Muscle layer of colon (tissue), 2 donors: Measurements from ENCODE around the gene VPS8.

Experiments used
- H3K27ac ChIP-seq: one replicate; pipeline ENCODE4 v1.7.0; 2013; ENCODE audit warnings: low read depth, mild to moderate bottlenecking, low read length, moderate library complexity
- H3K27me3 ChIP-seq, 2 donors: one replicate each; pipeline ENCODE4 v1.7.0; 2013; ENCODE audit warnings: low read length in 2 of 2, mild to moderate bottlenecking in 2 of 2; ENCODE audit not compliant: insufficient read depth in 2 of 2, control insufficient read depth in 1 of 2
- H3K36me3 ChIP-seq: one replicate; pipeline ENCODE4 v1.7.0; 2013; ENCODE audit warnings: mild to moderate bottlenecking, low read length; ENCODE audit not compliant: insufficient read depth
- H3K4me1 ChIP-seq: one replicate; pipeline ENCODE4 v1.7.0; 2013; ENCODE audit warnings: mild to moderate bottlenecking, low read length; ENCODE audit not compliant: insufficient read depth
- H3K4me3 ChIP-seq, 2 donors: one replicate each; pipeline ENCODE4 v1.7.0; 2013; ENCODE audit warnings: low read length in 2 of 2, low read depth in 1 of 2, mild to moderate bottlenecking in 1 of 2, moderate library complexity in 1 of 2
- H3K9ac ChIP-seq: one replicate; pipeline ENCODE4 v1.7.0; 2013; ENCODE audit warnings: low read length
- H3K9me3 ChIP-seq: one replicate; pipeline ENCODE4 v1.7.0; 2013; ENCODE audit warnings: mild to moderate bottlenecking, low read length
- donor health status: abdominal sarcoma.
- donor health status: Adenocarcinoma of cecum.

VPS8 gene

DNA sequence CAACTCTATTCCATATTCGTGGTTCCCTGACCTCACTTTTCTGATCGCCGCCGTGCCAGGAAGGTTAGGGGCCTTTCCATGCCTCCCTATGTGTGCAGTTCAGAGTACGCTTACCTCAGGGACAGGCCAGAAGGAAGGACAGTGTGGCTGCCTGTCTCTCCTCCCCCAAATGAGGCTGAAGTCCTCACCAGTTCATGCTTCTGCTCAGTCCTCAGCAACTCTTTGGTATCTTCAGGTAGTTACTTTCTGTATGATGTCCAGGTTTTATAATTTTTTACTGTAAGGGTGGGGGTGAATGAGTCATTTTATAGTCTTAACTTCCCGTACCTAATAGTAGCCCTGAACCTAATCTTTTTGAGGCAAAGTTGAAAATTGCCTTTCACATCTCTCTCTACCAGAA is 98.7 kb downstream of the VPS8 start:
- Histone ChIP-seq H3K4me3 (no peak overlapping the region), H3K27me3 (no peaks in the 10 kb centered on the region), H3K9me3 (no peaks in the 10 kb centered on the region), H3K9ac (no peak overlapping the region), H3K36me3 (no peaks in the 10 kb centered on the region), H3K27ac (no peak overlapping the region), H3K4me1 (peaks cover 15% of the 10 kb centered on the region)

DNA sequence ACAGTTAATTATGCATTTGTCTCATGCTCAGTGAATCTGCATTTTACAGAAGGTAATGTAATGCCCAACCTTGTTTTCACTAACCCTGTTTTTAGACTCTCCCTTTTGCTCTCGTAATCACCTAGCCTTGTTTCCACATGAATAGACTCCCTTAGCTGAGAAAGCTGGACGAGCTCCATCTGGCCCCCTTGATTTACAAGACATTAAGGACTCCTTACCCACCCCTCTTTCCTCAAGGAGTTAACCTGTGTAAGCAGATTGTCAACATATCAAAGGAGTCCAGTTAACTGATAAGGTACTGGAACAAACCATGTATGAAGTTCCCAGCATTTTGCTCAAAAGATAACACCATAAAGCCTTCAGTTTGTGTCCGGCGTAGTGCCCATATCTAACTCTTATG is 99.6 kb downstream of the VPS8 start:
- H3K9ac ChIP-seq, result no peak overlapping the region
- no peaks in the 10 kb centered on the region for H3K36me3 ChIP-seq
- no peak overlapping the region for H3K27ac ChIP-seq
- peaks cover 15% of the 10 kb centered on the region for H3K4me1 ChIP-seq
- H3K27me3 ChIP-seq, result no peaks in the 10 kb centered on the region
- H3K9me3 ChIP-seq, result no peaks in the 10 kb centered on the region
- no peak overlapping the region for H3K4me3 ChIP-seq

DNA sequence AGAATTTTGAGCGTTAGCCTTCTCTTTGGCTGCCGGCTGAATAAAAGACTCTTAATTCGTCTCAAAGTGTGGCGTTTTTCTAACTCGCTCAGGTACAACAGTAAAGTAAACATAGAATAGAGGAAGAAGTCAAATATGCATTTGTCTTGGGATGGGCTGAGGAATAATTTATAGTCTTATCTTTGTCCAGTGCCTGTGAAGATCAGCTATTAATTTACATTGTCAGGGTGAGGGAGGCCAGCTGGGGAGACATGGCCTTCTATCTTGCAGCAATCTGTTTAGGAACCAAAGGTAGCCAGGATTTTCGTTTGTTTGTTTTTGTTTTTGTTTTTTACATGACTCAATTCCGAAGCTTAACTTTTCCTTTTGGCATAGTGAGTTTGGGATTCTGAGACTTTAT is 100.2 kb downstream of the VPS8 start:
- H3K4me3 ChIP-seq, result no peak overlapping the region

DNA sequence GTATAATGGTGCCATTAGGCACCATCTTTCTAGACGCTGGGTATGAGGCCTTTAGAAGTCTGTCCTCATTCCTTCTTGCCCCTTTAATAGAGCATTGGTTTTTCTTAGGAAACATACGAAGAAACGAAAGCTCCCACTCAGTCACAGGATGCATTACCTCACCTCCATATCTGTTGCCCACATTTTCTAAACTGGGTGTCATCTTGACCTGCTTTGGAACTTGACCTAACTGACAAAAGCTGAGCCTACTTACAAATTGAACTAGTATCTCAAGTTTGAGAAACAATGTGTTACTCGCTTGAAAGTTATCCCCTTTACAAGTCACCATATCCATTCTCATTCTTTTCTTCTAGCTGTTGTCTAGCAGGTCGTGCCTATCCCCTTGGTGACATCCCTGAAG is 102.7 kb downstream of the VPS8 start:
- Histone ChIP-seq H3K4me3 (no peak overlapping the region), H3K27me3 (no peaks in the 10 kb centered on the region), H3K9me3 (no peaks in the 10 kb centered on the region), H3K36me3 (peaks cover 13% of the 10 kb centered on the region), H3K9ac (no peak overlapping the region), H3K27ac (no peak overlapping the region), H3K4me1 (no peaks in the 10 kb centered on the region)

More for the DNA sequence above, 100.2 kb downstream of the VPS8 start:
- H3K9ac ChIP-seq, result no peak overlapping the region
- H3K36me3 ChIP-seq, result peaks cover 4% of the 10 kb centered on the region
- H3K27ac ChIP-seq, result no peak overlapping the region
- H3K9me3 ChIP-seq, result no peaks in the 10 kb centered on the region
- no peaks in the 10 kb centered on the region for H3K27me3 ChIP-seq
- peaks cover 15% of the 10 kb centered on the region for H3K4me1 ChIP-seq

DNA sequence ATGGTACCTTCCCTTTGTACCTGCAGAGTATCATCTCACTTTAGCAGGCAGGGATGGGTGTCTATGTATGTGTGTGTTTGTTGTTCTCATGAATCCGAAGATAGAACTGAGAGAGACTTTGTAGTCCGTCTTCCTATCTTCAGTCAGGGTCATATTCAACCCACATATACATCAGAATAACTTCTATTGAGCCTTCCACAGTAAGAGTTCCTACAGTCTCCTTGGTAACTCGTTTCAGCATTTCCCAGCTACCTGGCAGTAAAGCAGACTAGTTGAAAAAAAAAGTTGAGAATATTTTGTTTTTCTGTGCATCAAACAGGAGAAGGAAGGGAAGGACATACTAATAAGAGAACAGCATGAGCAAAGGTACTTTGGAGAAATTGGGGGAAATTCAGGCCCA is 106.8 kb downstream of the VPS8 start:
- no peak overlapping the region for H3K9ac ChIP-seq
- peaks cover 23% of the 10 kb centered on the region for H3K36me3 ChIP-seq
- no peak overlapping the region for H3K27ac ChIP-seq
- no peak overlapping the region for H3K4me3 ChIP-seq
- no peaks in the 10 kb centered on the region for H3K4me1 ChIP-seq
- H3K9me3 ChIP-seq, result no peaks in the 10 kb centered on the region
- H3K27me3 ChIP-seq, result no peaks in the 10 kb centered on the region

DNA sequence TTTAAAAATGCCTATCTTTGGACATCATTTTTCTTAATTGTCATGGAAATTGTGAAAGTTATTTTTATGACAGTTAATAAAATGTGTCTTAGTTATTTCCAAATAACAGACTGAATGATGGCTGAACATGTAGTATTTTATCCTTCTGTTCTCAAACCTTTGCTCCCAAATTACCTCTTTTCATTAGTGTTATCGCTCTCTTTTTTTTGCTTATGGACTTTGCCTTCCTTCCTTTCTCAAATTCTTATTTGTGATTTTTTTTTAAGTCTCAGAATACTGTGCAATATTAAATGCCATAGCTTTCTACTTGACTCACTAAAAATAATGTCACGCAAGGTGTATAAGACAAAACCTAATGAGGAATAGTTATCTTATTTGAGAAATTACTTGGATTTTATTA is 107.7 kb downstream of the VPS8 start:
- Histone ChIP-seq H3K9me3 (no peaks in the 10 kb centered on the region), H3K27ac (no peak overlapping the region), H3K4me3 (no peak overlapping the region), H3K36me3 (peaks cover 23% of the 10 kb centered on the region), H3K9ac (no peak overlapping the region), H3K4me1 (no peaks in the 10 kb centered on the region), H3K27me3 (no peaks in the 10 kb centered on the region)

DNA sequence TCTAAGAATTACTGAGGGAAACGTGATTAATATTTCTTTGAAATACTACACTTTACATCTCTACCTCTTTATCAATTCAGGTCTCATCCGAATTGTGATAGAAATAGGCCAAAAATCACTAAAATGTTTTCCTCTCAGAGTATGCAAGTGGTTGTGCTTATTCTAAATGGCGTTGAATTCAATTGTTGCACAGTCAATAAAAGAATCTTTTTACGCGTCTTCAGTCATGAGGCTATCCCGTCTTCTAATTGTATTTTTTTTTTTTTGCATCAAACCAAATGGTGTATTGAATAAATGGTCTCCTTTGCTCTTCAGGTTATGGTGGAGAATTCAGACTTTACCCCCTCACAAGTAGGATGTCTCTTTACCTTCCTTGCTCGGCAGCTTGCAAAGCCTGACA is 112.6 kb downstream of the VPS8 start:
- H3K27ac ChIP-seq, result no peak overlapping the region
- no peak overlapping the region for H3K4me3 ChIP-seq
- H3K27me3 ChIP-seq, result no peaks in the 10 kb centered on the region
- no peaks in the 10 kb centered on the region for H3K4me1 ChIP-seq
- H3K9ac ChIP-seq, result no peak overlapping the region
- no peaks in the 10 kb centered on the region for H3K9me3 ChIP-seq
- H3K36me3 ChIP-seq, result peaks cover 36% of the 10 kb centered on the region

DNA sequence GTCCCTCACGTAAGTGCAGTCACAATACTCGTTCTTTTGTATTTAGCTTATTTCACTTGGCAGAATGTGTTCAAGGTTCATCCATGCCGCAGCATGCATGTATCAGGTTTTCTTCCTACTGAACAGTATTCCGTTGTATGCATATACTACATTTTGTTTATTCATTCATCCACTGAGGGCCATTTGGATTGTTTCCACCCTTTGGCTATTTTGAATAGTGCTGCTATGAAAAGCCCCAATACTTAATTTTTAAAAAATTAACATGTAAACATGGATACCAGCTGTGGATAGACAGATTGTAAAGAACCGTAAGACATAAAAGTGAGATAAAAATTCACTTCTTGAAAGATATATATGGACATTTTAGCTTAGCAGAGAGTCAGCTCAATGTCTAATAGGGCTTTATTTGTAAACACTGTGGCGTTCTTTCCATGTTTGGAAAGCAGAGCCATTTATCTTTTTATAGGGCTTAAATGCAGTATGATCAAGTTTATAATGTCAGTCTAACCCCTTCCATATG is 115.9 kb downstream of the VPS8 start:
- no peak overlapping the region for H3K4me3 ChIP-seq
- H3K4me1 ChIP-seq, result no peaks in the 10 kb centered on the region
- peaks cover 45% of the 10 kb centered on the region for H3K36me3 ChIP-seq
- H3K27ac ChIP-seq, result no peak overlapping the region
- no peaks in the 10 kb centered on the region for H3K27me3 ChIP-seq
- H3K9ac ChIP-seq, result no peak overlapping the region
- no peaks in the 10 kb centered on the region for H3K9me3 ChIP-seq

DNA sequence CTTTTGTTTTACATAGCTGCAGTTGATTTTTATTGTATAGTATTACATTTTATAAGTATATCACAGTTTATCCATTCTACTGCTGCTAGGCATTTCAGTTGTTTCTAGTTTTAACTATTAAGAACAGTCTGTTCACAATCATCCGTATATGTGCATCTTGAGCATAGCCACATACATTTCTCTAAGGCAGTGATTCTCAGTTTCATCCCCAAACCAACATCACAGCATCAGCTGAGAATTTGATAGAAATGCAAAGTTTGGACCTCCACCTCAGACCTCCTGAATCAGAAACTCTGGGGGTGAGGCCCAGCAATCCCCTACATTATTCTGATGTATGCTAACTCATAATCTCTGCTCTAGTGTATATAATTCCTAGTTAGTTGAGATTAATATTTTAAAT is 120.8 kb downstream of the VPS8 start:
- Histone ChIP-seq H3K27ac (no peak overlapping the region), H3K36me3 (peaks cover 38% of the 10 kb centered on the region), H3K4me3 (no peak overlapping the region), H3K9ac (no peak overlapping the region), H3K4me1 (no peaks in the 10 kb centered on the region), H3K9me3 (no peaks in the 10 kb centered on the region), H3K27me3 (no peaks in the 10 kb centered on the region)

DNA sequence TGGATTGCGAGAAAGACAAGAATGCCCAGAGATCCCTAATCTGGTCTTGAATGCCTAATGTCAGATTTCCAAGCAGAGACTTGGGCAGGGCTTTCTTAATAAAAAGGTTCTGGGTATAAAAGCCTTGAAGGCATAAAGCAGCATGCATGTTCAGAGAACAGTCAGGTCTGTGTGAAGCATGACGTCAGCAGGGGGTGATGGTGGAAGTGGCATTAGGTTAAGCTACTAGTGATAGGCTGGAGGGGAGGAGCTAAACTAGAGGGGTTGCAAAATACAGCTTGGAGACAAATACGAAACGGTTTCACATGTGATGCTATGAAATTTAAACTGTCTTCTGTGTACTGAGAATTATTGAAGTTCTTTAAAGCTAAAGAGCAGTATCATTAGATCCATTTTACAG is 125.6 kb downstream of the VPS8 start:
- Histone ChIP-seq H3K9me3 (no peaks in the 10 kb centered on the region), H3K27ac (no peak overlapping the region), H3K27me3 (no peaks in the 10 kb centered on the region), H3K4me1 (no peaks in the 10 kb centered on the region), H3K4me3 (no peak overlapping the region), H3K36me3 (peaks cover 21% of the 10 kb centered on the region), H3K9ac (no peak overlapping the region)

DNA sequence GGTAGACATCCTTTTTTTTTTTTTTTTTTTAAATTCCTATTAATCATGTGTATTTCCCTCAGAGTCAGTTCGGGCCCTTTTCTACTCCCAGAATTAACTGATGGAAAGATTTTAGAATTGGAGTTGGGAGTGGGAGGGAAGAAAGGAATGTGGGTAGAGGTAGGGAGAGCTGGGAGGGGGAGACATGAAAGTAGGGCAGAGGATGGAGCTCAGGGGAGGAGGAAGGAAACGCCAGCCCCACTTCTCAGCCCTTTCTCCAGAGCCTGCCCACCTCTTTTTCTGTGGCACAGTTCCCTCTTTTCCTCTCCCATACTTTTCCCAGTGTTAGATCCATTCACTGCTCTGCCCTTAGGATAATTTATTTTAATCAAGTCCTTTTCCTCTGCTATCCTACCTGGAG is 129.4 kb downstream of the VPS8 start:
- no peak overlapping the region for H3K4me3 ChIP-seq
- peaks cover 15% of the 10 kb centered on the region for H3K36me3 ChIP-seq
- no peaks in the 10 kb centered on the region for H3K27me3 ChIP-seq

DNA sequence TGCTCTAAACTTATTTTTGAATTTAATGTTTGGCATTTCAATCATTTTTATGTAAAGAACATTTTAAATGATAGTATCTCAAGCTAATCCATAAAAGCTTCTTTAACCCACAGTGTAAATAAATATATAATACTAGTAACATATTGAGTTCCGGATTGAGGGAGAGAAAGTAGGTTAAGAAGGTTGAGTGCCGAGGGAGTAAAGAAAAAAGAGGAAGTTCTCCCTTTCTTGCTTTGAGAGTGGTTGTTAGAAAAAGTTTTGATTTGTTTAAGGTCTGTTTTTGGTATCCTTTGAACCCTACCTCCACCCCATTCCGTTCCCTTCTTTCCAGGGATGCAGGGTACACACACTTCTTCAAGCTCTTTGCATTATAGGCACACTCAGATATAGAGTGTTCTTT is 130.8 kb downstream of the VPS8 start:
- H3K4me3 ChIP-seq, result no peak overlapping the region
- no peaks in the 10 kb centered on the region for H3K27me3 ChIP-seq
- no peak overlapping the region for H3K27ac ChIP-seq
- H3K4me1 ChIP-seq, result no peaks in the 10 kb centered on the region
- no peaks in the 10 kb centered on the region for H3K9me3 ChIP-seq
- H3K36me3 ChIP-seq, result peaks cover 5% of the 10 kb centered on the region
- H3K9ac ChIP-seq, result no peak overlapping the region

More for the DNA sequence above, 129.4 kb downstream of the VPS8 start:
- no peaks in the 10 kb centered on the region for H3K4me1 ChIP-seq
- no peaks in the 10 kb centered on the region for H3K9me3 ChIP-seq
- no peak overlapping the region for H3K27ac ChIP-seq
- H3K9ac ChIP-seq, result no peak overlapping the region
